Lung (tissue), 12 donors: ENCODE data around the gene NCAPH2. TPM values are rescaled to one million over a fixed set of nuclear protein-coding genes. Genes with fewer than 3 reads are reported as not detected.

Experiments
- ATAC-seq: fragments of 200-7000 bp; cut with Tn5 transposase; one replicate; pipeline ENCODE4 v1.9.1; 2020; ENCODE audit warnings: moderate number of reproducible peaks; ENCODE audit not compliant: insufficient read depth, low FRiP score
- DNase-seq, 3 donors: peaks; one replicate each; pipeline ENCODE4 v3.0.0-alpha.2; 2013 to 2017
- H3K27ac ChIP-seq, 2 donors: one replicate each; pipeline ENCODE4 v1.5.1; 2013; ENCODE audit warnings: mild to moderate bottlenecking in 2 of 2, moderate library complexity in 2 of 2, control low read depth in 1 of 2, inconsistent platforms in 1 of 2, low read depth in 1 of 2, low read length in 1 of 2
- H3K27me3 ChIP-seq, 3 donors: one replicate each; pipeline ENCODE4 v1.5.1; 2013; ENCODE audit warnings: low read length in 2 of 3; ENCODE audit not compliant: control insufficient read depth in 3 of 3, insufficient read depth in 3 of 3
- H3K36me3 ChIP-seq, 4 donors: one replicate each; pipeline ENCODE4 v1.5.1; 2013; ENCODE audit warnings: low read length in 4 of 4, mild to moderate bottlenecking in 1 of 4, moderate library complexity in 1 of 4; ENCODE audit not compliant: control insufficient read depth in 4 of 4, insufficient read depth in 4 of 4
- H3K4me1 ChIP-seq, 5 donors: one replicate each; pipeline ENCODE4 v1.5.1; 2013; ENCODE audit warnings: low read length in 5 of 5, mild to moderate bottlenecking in 2 of 5, moderate library complexity in 1 of 5; ENCODE audit not compliant: control insufficient read depth in 5 of 5, insufficient read depth in 5 of 5
- H3K4me3 ChIP-seq: one replicate; pipeline ENCODE4 v1.5.1; 2013; ENCODE audit warnings: mild to moderate bottlenecking, control low read depth, moderate library complexity
- H3K9ac ChIP-seq, 2 donors: one replicate each; pipeline ENCODE4 v1.5.1; 2013; ENCODE audit warnings: low read length in 2 of 2, control low read depth in 1 of 2; ENCODE audit not compliant: insufficient read depth in 1 of 2
- H3K9me3 ChIP-seq, 4 donors: one replicate each; pipeline ENCODE4 v1.5.1; 2013; ENCODE audit warnings: low read length in 3 of 4, mild to moderate bottlenecking in 1 of 4, moderate library complexity in 1 of 4; ENCODE audit not compliant: control insufficient read depth in 4 of 4, insufficient read depth in 3 of 4
- WGBS, 2 donors: extraction: QIAGEN DNeasy Blood & Tissue Kit; methylation state at CpG; one replicate each; pipeline ENCODE4 v1.1.7; 2013; 5-methylcytosine and 5-hydroxymethylcytosine counted together
- polyA plus RNA-seq, 2 donors: library from polyadenylated mRNA; stranded (reverse); fragments of 200-250 nt; gene quantifications; one replicate each; pipeline ENCODE4 v1.2.1, GENCODE V29; 2013
- total RNA-seq, 2 donors: library from RNA; depleted of rRNA in 1 of 2; stranded (reverse); fragments of >200 nt in 1 of 2; gene quantifications; one replicate each; pipeline ENCODE4 v1.2.1, GENCODE V29; 2014 to 2021
- TF ChIP-seq, protein P1 (sequence below): IDR thresholded peaks from 2 replicates; pipeline ENCODE4 v1.5.1; 2012; ENCODE audit warnings: mild to moderate bottlenecking; ENCODE audit errors: control extremely low read depth, extremely low read depth
- donor health status: control.
- donor health status: control.
- donor health status: Bipolar disorder and iron deficiency.
- donor health status: healthy.
- donor health status: DM: yes; HTN: yes; CAD: no.

The NCAPH2 gene
- total and polyA plus RNA-seq, 4 donors, result 27.8 to 64.4 (median 43.2) TPM

DNA sequence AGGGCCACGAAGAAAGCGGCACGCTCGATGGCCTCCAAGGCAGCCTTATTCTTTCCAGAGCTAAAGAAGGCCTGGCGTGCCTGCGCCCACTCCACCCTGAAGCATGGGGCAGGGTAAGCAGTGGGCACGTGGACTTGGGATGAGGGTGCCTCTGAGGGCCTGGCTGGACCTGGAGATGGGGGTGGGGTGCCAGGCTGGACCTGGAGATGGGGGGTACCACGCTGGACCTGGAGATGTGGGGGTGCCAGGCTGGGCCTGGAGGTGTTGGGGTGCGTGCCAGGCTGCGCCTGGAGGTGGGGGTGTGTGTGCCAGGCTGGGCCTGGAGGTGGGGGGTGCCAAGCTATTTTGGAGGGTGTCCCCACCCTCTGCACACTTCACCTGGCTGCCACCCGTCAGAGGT lies 64.9 kb downstream of the NCAPH2 start:
- no peaks in the 10 kb centered on the region for H3K4me1 ChIP-seq
- ATAC-seq (no peak), DNase-seq (no peak)
- no peak overlapping the region for H3K9ac ChIP-seq
- WGBS, 2 donors, result 93 to 95% methylated on average over 11 of the region's 11 CpGs
- no peaks in the 10 kb centered on the region for H3K9me3 ChIP-seq
- H3K4me3 ChIP-seq, result no peak overlapping the region
- H3K27me3 ChIP-seq, result peaks cover 0 to 8% (median 2%) of the 10 kb centered on the region in 3 donors
- H3K27ac ChIP-seq, result no peak overlapping the region
- TF ChIP-seq, protein P1, sequence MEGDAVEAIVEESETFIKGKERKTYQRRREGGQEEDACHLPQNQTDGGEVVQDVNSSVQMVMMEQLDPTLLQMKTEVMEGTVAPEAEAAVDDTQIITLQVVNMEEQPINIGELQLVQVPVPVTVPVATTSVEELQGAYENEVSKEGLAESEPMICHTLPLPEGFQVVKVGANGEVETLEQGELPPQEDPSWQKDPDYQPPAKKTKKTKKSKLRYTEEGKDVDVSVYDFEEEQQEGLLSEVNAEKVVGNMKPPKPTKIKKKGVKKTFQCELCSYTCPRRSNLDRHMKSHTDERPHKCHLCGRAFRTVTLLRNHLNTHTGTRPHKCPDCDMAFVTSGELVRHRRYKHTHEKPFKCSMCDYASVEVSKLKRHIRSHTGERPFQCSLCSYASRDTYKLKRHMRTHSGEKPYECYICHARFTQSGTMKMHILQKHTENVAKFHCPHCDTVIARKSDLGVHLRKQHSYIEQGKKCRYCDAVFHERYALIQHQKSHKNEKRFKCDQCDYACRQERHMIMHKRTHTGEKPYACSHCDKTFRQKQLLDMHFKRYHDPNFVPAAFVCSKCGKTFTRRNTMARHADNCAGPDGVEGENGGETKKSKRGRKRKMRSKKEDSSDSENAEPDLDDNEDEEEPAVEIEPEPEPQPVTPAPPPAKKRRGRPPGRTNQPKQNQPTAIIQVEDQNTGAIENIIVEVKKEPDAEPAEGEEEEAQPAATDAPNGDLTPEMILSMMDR, result no peak
- H3K36me3 ChIP-seq, result peaks cover 0 to 8% (median 0%) of the 10 kb centered on the region in 4 donors

- no peak for DNase-seq
- no peak overlapping the region for H3K4me3 ChIP-seq
- WGBS, 2 donors, result 89 to 91% methylated on average over 26 of the region's 26 CpGs
- H3K9ac ChIP-seq, result no peak overlapping the region
- no peak overlapping the region for H3K27ac ChIP-seq
- peaks cover 0 to 8% (median 0%) of the 10 kb centered on the region in 4 donors for H3K36me3 ChIP-seq
- H3K4me1 ChIP-seq, result peaks cover 0 to 7% (median 0%) of the 10 kb centered on the region in 5 donors
- TF ChIP-seq, protein P1, result no peak
- H3K9me3 ChIP-seq, result no peaks in the 10 kb centered on the region
- H3K27me3 ChIP-seq, result peaks cover 0 to 10% (median 2%) of the 10 kb centered on the region in 3 donors
- no peak for ATAC-seq
Measured at GRCh38 chr22:50573491-50574382, 65.7 kb downstream of the NCAPH2 start.

- no peak for DNase-seq
- peaks cover 0 to 6% (median 0%) of the 10 kb centered on the region in 4 donors for H3K36me3 ChIP-seq
- H3K4me1 ChIP-seq, result peaks cover 0 to 8% (median 0%) of the 10 kb centered on the region in 5 donors
- WGBS, 2 donors, result 84 to 94% methylated on average over 11 of the region's 11 CpGs
- no peak for ATAC-seq
- peaks cover 0 to 11% (median 2%) of the 10 kb centered on the region in 3 donors for H3K27me3 ChIP-seq
- TF ChIP-seq, protein P1, result no peak
- no peaks in the 10 kb centered on the region for H3K9me3 ChIP-seq
- no peak overlapping the region for H3K4me3 ChIP-seq
- H3K9ac ChIP-seq, result no peak overlapping the region
- H3K27ac ChIP-seq, result no peak overlapping the region
Measured at GRCh38 chr22:50574383-50574755, 66.3 kb downstream of the NCAPH2 start.

Other genes starting within 250 kb of the NCAPH2 start
- 10 to 100 TPM; 10.4 to 11.5 TPM for gene MAPK12, start 246.5 kb upstream of the NCAPH2 start, total RNA-seq
- gene MAPK12, start 246.5 kb upstream of the NCAPH2 start, polyA plus RNA-seq, result 10 to 100 TPM; 12.2 to 13.1 TPM
- 10 to 100 TPM in 1 of 2 donors, 1 to 10 TPM in 1; 8.3 to 15.3 TPM for gene MAPK11, start 237.8 kb upstream of the NCAPH2 start, total RNA-seq
- gene MAPK11, start 237.8 kb upstream of the NCAPH2 start, polyA plus RNA-seq, result 10 to 100 TPM in 1 of 2 donors, 1 to 10 TPM in 1; 9.9 to 13.9 TPM
- 100 to 1,000 TPM; 212 to 310 TPM for gene PLXNB2, start 200.6 kb upstream of the NCAPH2 start, total RNA-seq
- gene PLXNB2, start 200.6 kb upstream of the NCAPH2 start, polyA plus RNA-seq, result 100 to 1,000 TPM; 123 to 134 TPM
- 10 to 100 TPM; 10.5 to 26.0 TPM for gene DENND6B, start 181.2 kb upstream of the NCAPH2 start, total RNA-seq
- 10 to 100 TPM in 1 of 2 donors, 1 to 10 TPM in 1; 8.0 to 14.7 TPM for gene DENND6B, start 181.2 kb upstream of the NCAPH2 start, polyA plus RNA-seq
- 10 to 100 TPM; 48.1 to 70.0 TPM for gene PPP6R2, start 164.9 kb upstream of the NCAPH2 start, total RNA-seq
- 10 to 100 TPM; 35.2 to 45.1 TPM for gene PPP6R2, start 164.9 kb upstream of the NCAPH2 start, polyA plus RNA-seq
- 10 to 100 TPM; 30.1 to 76.9 TPM for gene SBF1, start 33.2 kb upstream of the NCAPH2 start, total RNA-seq
- gene SBF1, start 33.2 kb upstream of the NCAPH2 start, polyA plus RNA-seq, result 10 to 100 TPM; 34.2 to 34.3 TPM
- gene ADM2, start 26.7 kb upstream of the NCAPH2 start, total RNA-seq, result 1 to 10 TPM in 1 of 2 donors, under 1 TPM in 1; 0.74 to 5.7 TPM
- 1 to 10 TPM; 2.2 to 3.1 TPM for gene ADM2, start 26.7 kb upstream of the NCAPH2 start, polyA plus RNA-seq
- not detected for gene MIOX, start 21.4 kb upstream of the NCAPH2 start, total RNA-seq
- gene MIOX, start 21.4 kb upstream of the NCAPH2 start, polyA plus RNA-seq, result under 1 TPM in 1 of 2 donors, not detected in 1; 0.08 TPM
- gene LMF2, start 522 bp upstream of the NCAPH2 start, total RNA-seq, result 10 to 100 TPM; 29.8 to 84.6 TPM
- gene LMF2, start 522 bp upstream of the NCAPH2 start, polyA plus RNA-seq, result 10 to 100 TPM; 47.8 to 53.0 TPM
- gene SCO2, start 17.4 kb downstream of the NCAPH2 start, total RNA-seq, result 1 to 10 TPM in 1 of 2 donors, under 1 TPM in 1; 0.37 to 9.1 TPM
- gene SCO2, start 17.4 kb downstream of the NCAPH2 start, polyA plus RNA-seq, result 1 to 10 TPM; 3.0 to 9.3 TPM
- 100 to 1,000 TPM in 1 of 2 donors, 10 to 100 TPM in 1; 52.7 to 367 TPM for gene TYMP, start 21.8 kb downstream of the NCAPH2 start, total RNA-seq
- 100 to 1,000 TPM in 1 of 2 donors, 10 to 100 TPM in 1; 99.2 to 641 TPM for gene TYMP, start 21.8 kb downstream of the NCAPH2 start, polyA plus RNA-seq
- gene KLHDC7B, start 37.7 kb downstream of the NCAPH2 start, total RNA-seq, result 1 to 10 TPM in 1 of 2 donors, under 1 TPM in 1; 0.85 to 1.0 TPM
- gene KLHDC7B, start 37.7 kb downstream of the NCAPH2 start, polyA plus RNA-seq, result 1 to 10 TPM in 1 of 2 donors, under 1 TPM in 1; 0.39 to 1.6 TPM
- gene SYCE3, start 54.7 kb downstream of the NCAPH2 start, total RNA-seq, result not detected
- 1 to 10 TPM; 1.1 to 1.7 TPM for gene SYCE3, start 54.7 kb downstream of the NCAPH2 start, polyA plus RNA-seq
- 10 to 100 TPM in 1 of 2 donors, 1 to 10 TPM in 1; 5.7 to 21.2 TPM for gene CPT1B, start 70.2 kb downstream of the NCAPH2 start, total RNA-seq
- 10 to 100 TPM; 11.8 to 14.5 TPM for gene CPT1B, start 70.2 kb downstream of the NCAPH2 start, polyA plus RNA-seq
- 10 to 100 TPM; 59.4 to 87.3 TPM for gene CHKB, start 74.6 kb downstream of the NCAPH2 start, total RNA-seq
- gene CHKB, start 74.6 kb downstream of the NCAPH2 start, polyA plus RNA-seq, result 100 to 1,000 TPM in 1 of 2 donors, 10 to 100 TPM in 1; 62.4 to 142 TPM
- gene MAPK8IP2, start 92.6 kb downstream of the NCAPH2 start, total RNA-seq, result 1 to 10 TPM; 1.2 to 2.7 TPM
- 1 to 10 TPM in 1 of 2 donors, under 1 TPM in 1; 0.91 to 1.1 TPM for gene MAPK8IP2, start 92.6 kb downstream of the NCAPH2 start, polyA plus RNA-seq
- gene ARSA, start 119.9 kb downstream of the NCAPH2 start, total RNA-seq, result 10 to 100 TPM; 21.2 to 57.7 TPM
- gene ARSA, start 119.9 kb downstream of the NCAPH2 start, polyA plus RNA-seq, result 10 to 100 TPM; 34.7 to 46.3 TPM
- 10 to 100 TPM; 17.1 to 44.0 TPM for gene SHANK3, start 164.6 kb downstream of the NCAPH2 start, total RNA-seq
- 10 to 100 TPM; 15.5 to 28.5 TPM for gene SHANK3, start 164.6 kb downstream of the NCAPH2 start, polyA plus RNA-seq
- 1 to 10 TPM in 1 of 2 donors, under 1 TPM in 1; 0.26 to 1.1 TPM for gene ACR, start 230.0 kb downstream of the NCAPH2 start, total RNA-seq
- gene ACR, start 230.0 kb downstream of the NCAPH2 start, polyA plus RNA-seq, result 1 to 10 TPM in 1 of 2 donors, under 1 TPM in 1; 0.44 to 3.3 TPM